Muscle of leg (tissue), 16 donors: ENCODE data around the gene GLO1. TPM values are rescaled to one million over a fixed set of nuclear protein-coding genes. Genes with fewer than 3 reads are reported as not detected.

Experiments
- DNase-seq: peaks from one replicate; pipeline ENCODE4 v3.0.0; 2013
- H3K27ac ChIP-seq: one replicate; pipeline ENCODE4 v1.5.1; 2013; ENCODE audit warnings: mild to moderate bottlenecking, low read length, control low read depth
- H3K27me3 ChIP-seq: one replicate; pipeline ENCODE4 v1.6.1; 2013; ENCODE audit warnings: low read length; ENCODE audit not compliant: control insufficient read depth, insufficient read depth
- H3K36me3 ChIP-seq: one replicate; pipeline ENCODE4 v1.6.1; 2013; ENCODE audit warnings: low read length; ENCODE audit not compliant: control insufficient read depth, insufficient read depth
- H3K4me1 ChIP-seq: one replicate; pipeline ENCODE4 v1.6.1; 2013; ENCODE audit warnings: low read length; ENCODE audit not compliant: control insufficient read depth, insufficient read depth
- H3K4me3 ChIP-seq: one replicate; pipeline ENCODE4 v1.5.1; 2013; ENCODE audit warnings: low read length, control low read depth
- H3K9me3 ChIP-seq: replicated peaks from 2 replicates; pipeline ENCODE4 v1.6.1; 2013; ENCODE audit warnings: low read depth, low read length; ENCODE audit not compliant: control insufficient read depth
- WGBS: methylation state at CpG from one replicate; pipeline ENCODE4 v1.1.5; 2013; ENCODE audit warnings: missing lambda C conversion rate; ENCODE audit not compliant: insufficient coverage; 5-methylcytosine and 5-hydroxymethylcytosine counted together
- long read RNA-seq, 11 donors: transcript quantifications; one replicate each; lab custom pipeline, GENCODE V29; 2026
- polyA plus RNA-seq, 8 donors: library from polyadenylated mRNA; unstranded; fragments of 120-200 nt; gene quantifications; one replicate each; pipeline versions ENCODE4 v1.2.1 to v1.2.3, GENCODE V29; 2013; ENCODE audit warnings: inconsistent platforms in 1 of 8, low replicate concordance in 1 of 8; ENCODE audit not compliant: insufficient read length in 8 of 8, insufficient read depth in 1 of 8
- total RNA-seq: library from RNA; stranded (reverse); fragments of 120-200 nt; gene quantifications from one replicate; pipeline ENCODE4 v1.2.4, GENCODE V29; 2013

Gene GLO1
- 124 TPM for total RNA-seq
- polyA plus RNA-seq = 100 to 1,000 TPM; 103 to 111 (median 105) TPM
- long read RNA-seq, donor 1, transcript GLO1-201 (6 exons, 2,012 nt) = major isoform, 21 of 21 reads
- long read RNA-seq, donor 1, partial matches to known transcripts = 0 of 21 reads
- long read RNA-seq, donor 1, other reads (novel, unspliced or antisense) = 0 of 21 reads
- long read RNA-seq, donor 2, partial matches to known transcripts = 0 of 5 reads
- long read RNA-seq, donor 2, other reads (novel, unspliced or antisense) = 0 of 5 reads
- long read RNA-seq, donor 3, transcript GLO1-201 (6 exons, 2,012 nt) = major isoform, 44 of 53 reads
- long read RNA-seq, donor 3, partial matches to known transcripts = 8 of 53 reads
- long read RNA-seq, donor 3, other reads (novel, unspliced or antisense) = 0 of 53 reads
- long read RNA-seq, donor 4, transcript GLO1-201 (6 exons, 2,012 nt) = major isoform, 24 of 24 reads
- long read RNA-seq, donor 4, partial matches to known transcripts = 0 of 24 reads
- long read RNA-seq, donor 4, other reads (novel, unspliced or antisense) = 0 of 24 reads
- long read RNA-seq, donor 5, transcript GLO1-201 (6 exons, 2,012 nt) = major isoform, 93 of 107 reads
- long read RNA-seq, donor 5, partial matches to known transcripts = 14 of 107 reads
- long read RNA-seq, donor 5, other reads (novel, unspliced or antisense) = 0 of 107 reads
- long read RNA-seq, donor 6, transcript GLO1-201 (6 exons, 2,012 nt) = major isoform, 81 of 81 reads
- long read RNA-seq, donor 6, partial matches to known transcripts = 0 of 81 reads
- long read RNA-seq, donor 6, other reads (novel, unspliced or antisense) = 0 of 81 reads
- long read RNA-seq, donor 7, transcript GLO1-201 (6 exons, 2,012 nt) = major isoform, 44 of 51 reads
- long read RNA-seq, donor 7, partial matches to known transcripts = 5 of 51 reads
- long read RNA-seq, donor 7, other reads (novel, unspliced or antisense) = 0 of 51 reads
- long read RNA-seq, donor 8, transcript GLO1-201 (6 exons, 2,012 nt) = major isoform, 31 of 31 reads
- long read RNA-seq, donor 8, partial matches to known transcripts = 0 of 31 reads
- long read RNA-seq, donor 8, other reads (novel, unspliced or antisense) = 0 of 31 reads
- long read RNA-seq, donor 9, transcript GLO1-201 (6 exons, 2,012 nt) = major isoform, 44 of 44 reads
- long read RNA-seq, donor 9, partial matches to known transcripts = 0 of 44 reads
- long read RNA-seq, donor 9, other reads (novel, unspliced or antisense) = 0 of 44 reads
- long read RNA-seq, donor 10, transcript GLO1-201 (6 exons, 2,012 nt) = major isoform, 77 of 77 reads
- long read RNA-seq, donor 10, partial matches to known transcripts = 0 of 77 reads
- long read RNA-seq, donor 10, other reads (novel, unspliced or antisense) = 0 of 77 reads
- long read RNA-seq, donor 11, transcript GLO1-201 (6 exons, 2,012 nt) = major isoform, 40 of 48 reads
- long read RNA-seq, donor 11, partial matches to known transcripts = 7 of 48 reads
- long read RNA-seq, donor 11, other reads (novel, unspliced or antisense) = 0 of 48 reads

DNA sequence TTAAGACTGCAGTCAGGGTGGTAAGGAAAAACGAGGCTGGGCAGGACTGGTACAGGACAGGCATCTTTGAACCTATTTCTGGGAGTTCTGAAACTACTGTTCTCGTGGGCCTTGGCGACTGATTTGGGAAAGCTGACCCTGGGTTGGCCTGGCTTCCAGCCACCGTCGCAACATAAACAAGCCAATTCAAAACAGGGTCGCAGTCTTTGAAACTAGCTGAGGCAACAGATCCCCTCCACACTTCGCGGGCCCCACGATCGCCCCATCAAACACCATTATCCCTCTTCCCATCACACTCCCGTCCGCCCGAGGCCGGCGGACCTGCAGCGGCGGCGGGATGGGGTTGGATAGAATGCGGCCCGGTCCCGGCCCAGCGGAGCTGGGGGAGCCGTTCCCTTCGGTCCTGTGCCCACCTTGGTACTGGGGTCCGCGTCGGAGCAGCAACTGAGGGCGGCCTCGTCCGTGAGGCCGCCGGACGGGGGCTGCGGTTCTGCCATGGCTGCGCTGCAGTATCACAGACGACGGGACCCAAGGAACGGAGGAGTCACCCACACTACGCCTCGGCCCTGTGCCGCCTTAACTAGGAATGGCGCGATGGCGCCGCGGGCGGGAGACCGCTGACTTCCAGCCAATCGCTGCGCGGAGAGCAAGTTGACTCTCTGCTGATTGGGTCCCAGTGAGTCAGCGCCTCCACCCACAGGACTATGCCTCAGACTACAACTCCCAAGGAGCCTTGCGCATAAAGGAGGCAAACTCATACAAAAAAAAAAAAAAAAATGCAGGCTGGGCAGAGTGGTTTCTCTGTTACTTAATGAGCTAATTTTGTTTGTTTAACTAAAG, at the start of gene GLO1:
GLO1 (minus strand) TSS at position 588 of the 840 bp plus-strand sequence; CDS start at position 497, 91 bp downstream.
- under 1% methylated on average over 43 of the region's 53 CpGs for WGBS

DNA sequence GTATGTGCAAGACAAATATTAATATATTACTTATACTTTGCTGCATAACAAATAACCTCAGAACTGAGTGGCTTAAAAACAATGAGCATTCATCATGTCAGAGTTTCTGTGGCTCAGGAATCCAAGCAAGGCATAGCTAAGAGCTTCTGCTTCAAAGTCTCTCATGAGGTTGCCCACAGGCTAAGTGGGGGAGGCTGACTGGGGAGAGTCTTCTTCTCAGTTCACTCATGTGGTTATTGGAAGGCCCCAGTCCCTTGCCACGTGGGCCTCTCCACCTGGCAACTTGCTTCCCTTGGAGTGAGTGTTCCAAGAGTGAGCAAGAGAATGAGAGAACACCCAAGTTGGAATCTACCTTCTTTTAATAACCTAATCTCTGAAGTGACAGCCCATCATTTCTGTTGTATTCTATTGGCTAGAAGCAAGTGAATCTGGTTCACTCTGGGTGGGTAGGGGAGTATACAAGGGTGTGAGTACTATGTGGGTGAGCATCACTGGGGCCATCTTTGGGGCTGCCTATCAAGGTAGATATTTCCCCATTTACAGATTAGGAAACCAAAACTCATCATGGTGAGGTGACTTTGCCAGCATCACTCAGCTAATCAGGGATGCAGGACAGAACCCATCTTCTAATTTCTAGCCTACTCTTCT, 48.1 kb upstream of the GLO1 start:
- DNase-seq = no peak
- no peaks in the 10 kb centered on the region for H3K4me1 ChIP-seq
- no peaks in the 10 kb centered on the region for H3K9me3 ChIP-seq
- H3K27ac ChIP-seq = no peak overlapping the region
- H3K4me3 ChIP-seq = no peak overlapping the region
- no CpG with 5 or more reads among the region's 1 CpG for WGBS
- H3K36me3 ChIP-seq = no peaks in the 10 kb centered on the region
- no peaks in the 10 kb centered on the region for H3K27me3 ChIP-seq

More for the DNA sequence above, at the start of gene GLO1:
- Histone ChIP-seq H3K4me1 (peaks cover 3% of the 10 kb centered on the region), H3K9me3 (peaks cover 6% of the 10 kb centered on the region), H3K27ac (peak within 1 kb of the TSS; percentile 97), H3K27me3 (no peaks in the 10 kb centered on the region), H3K36me3 (no peaks in the 10 kb centered on the region), H3K4me3 (peak within 1 kb of the TSS; percentile 92)
- DNase-seq = peak; percentile 100

DNA sequence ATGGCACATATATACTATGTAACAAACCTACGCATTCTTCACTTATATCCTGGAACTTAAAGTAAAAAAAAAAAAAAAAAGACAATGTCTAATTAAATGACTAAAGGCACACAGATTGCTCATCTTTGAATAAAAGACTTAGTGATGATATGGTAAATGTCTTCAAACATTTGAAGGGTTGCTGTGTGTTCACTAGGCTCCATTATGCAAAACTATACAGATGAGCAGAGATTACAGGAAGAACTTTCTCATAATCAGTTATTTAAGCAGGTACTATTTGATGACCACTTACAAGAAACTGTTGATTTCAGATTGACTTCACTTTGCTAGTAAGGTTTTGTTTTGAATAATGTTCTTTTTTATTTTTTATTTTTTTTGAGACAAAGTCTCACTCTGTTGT, 46.5 kb upstream of the GLO1 start:
- peaks cover 2% of the 10 kb centered on the region for H3K27me3 ChIP-seq
- no CpG with 5 or more reads among the region's 1 CpG for WGBS

DNA sequence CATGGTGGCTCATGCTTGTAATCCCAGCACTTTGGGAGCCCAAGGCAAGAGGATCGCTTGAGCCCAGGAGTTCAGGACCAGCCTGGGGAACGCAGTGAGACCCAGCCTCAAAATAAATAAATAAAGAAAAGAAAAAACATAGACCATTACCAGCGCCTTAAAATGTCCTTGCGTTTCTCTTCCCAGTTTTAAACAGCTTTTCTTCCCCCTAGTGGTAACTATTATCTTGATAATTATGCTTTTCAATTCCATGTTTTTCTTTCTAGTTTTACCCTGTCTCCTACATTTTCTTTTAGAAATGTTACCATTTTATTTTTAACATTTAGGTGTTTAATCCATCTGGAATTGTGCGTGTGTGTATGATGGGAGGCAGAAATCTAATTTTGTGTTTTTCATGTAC, 36.6 kb upstream of the GLO1 start:
- H3K4me1 ChIP-seq = no peaks in the 10 kb centered on the region
- peaks cover 7% of the 10 kb centered on the region for H3K27me3 ChIP-seq
- no peak overlapping the region for H3K4me3 ChIP-seq
- no peaks in the 10 kb centered on the region for H3K36me3 ChIP-seq
- no peak overlapping the region for H3K27ac ChIP-seq
- WGBS = no CpG with 5 or more reads among the region's 5 CpGs
- no peak for DNase-seq
- peaks cover 5% of the 10 kb centered on the region for H3K9me3 ChIP-seq

More for the DNA sequence above, 46.5 kb upstream of the GLO1 start:
- Histone ChIP-seq H3K27ac (no peak overlapping the region), H3K4me3 (no peak overlapping the region), H3K4me1 (no peaks in the 10 kb centered on the region), H3K36me3 (no peaks in the 10 kb centered on the region), H3K9me3 (no peaks in the 10 kb centered on the region)
- no peak for DNase-seq

DNA sequence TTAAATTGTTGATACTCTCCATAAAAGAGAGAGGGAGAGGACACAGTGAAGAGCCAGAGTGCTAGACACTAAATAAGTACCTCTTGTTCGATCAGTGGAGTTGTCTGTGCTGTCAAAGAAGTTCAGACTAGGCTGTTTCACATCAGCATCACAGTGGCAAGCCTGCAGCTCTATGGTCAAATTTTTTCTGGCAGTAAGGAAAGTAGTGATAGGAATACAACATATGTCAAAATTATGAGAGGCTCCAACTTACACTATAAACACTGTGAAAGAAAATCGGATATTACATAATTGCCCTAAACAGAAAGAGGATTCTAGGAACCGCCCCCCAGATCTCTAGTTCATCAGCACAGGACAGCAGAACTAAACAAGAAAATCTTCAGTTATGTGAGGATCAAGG, 35.3 kb upstream of the GLO1 start:
- WGBS = 60% methylated on average over 1 of the region's 3 CpGs
- Histone ChIP-seq H3K4me3 (no peak overlapping the region), H3K4me1 (no peaks in the 10 kb centered on the region), H3K27me3 (peaks cover 6% of the 10 kb centered on the region), H3K36me3 (no peaks in the 10 kb centered on the region), H3K9me3 (peaks cover 5% of the 10 kb centered on the region), H3K27ac (no peak overlapping the region)
- no peak for DNase-seq

DNA sequence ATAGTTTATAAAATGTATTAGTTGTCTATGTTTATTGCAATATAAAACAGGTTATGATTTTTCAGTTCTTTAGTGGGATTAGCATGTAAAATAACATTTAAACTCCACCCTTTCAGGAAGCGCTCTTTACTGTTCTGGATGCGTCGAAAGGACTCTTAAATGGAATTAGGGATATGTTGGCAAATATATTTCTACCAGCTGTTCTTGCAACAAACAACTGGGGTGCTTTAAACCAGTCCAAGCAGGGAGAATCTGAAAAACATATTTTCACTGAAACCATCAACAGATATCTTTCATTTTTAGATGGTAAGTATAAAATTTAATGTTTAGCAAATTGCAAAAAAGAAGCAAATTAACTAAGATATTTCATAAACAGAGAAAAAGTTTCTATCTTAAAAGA, 34.0 kb upstream of the GLO1 start:
- Histone ChIP-seq H3K36me3 (no peaks in the 10 kb centered on the region), H3K4me3 (no peak overlapping the region), H3K4me1 (no peaks in the 10 kb centered on the region), H3K27me3 (peaks cover 3% of the 10 kb centered on the region), H3K9me3 (peaks cover 5% of the 10 kb centered on the region), H3K27ac (no peak overlapping the region)
- DNase-seq = no peak
- WGBS = no CpG with 5 or more reads among the region's 3 CpGs

DNA sequence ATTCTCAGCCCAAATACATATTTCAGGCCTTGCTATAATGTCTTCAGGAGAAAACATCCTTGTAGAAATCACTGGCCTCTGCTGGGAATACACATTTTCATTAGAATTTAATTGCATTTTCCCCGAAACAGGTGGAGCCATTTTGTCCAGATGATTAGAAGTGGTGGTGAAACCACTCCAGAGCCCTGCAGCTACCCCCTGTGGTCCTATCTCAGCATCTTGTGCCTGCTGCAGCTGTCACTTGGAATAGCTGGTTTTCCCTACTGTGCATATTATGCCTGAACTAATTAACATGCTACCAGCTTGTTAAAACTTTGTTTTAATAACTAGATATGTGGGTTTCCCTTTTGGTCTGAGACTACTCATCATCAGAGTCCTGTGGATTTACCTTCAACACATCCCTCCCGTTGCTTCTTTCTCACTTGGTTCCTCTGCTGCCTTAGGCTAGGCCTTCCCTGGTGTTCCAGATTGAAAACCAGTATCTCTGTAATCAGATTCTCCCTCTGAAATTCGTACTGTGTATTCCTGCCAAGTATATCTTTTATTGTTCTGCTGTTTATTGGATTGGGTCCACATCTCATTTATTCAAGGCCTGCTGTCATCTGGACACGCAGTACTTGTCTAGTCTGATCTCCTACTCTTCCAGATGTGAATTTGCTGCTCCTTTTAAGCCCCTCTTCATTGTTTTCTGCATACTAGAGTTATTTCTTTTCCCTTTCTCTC, 27.4 kb upstream of the GLO1 start:
- Histone ChIP-seq H3K36me3 (no peaks in the 10 kb centered on the region), H3K27me3 (no peaks in the 10 kb centered on the region), H3K9me3 (peaks cover 2% of the 10 kb centered on the region), H3K4me3 (no peak overlapping the region), H3K4me1 (no peaks in the 10 kb centered on the region), H3K27ac (no peak overlapping the region)
- WGBS = 15% methylated on average over 2 of the region's 4 CpGs
- DNase-seq = peak; percentile 60

DNA sequence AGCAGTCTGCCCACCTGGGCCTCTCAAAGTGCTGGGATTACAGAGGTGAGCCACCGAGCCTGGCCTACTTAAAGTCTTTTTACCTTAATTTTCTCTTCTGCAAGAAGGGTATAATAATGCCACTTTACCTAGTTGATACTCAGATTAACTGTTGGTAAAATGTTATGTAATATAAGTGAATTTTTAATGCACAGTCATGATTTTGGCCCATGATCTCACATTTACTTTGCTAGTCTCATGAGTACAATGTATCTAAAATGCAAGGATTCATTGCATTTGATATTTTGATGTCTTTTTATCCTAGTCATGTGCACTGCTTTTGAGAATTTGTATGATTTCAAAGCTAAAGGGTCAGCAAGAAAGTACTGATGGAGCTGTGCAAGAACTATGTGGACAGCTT, 25.3 kb upstream of the GLO1 start:
- no peaks in the 10 kb centered on the region for H3K27me3 ChIP-seq
- H3K4me3 ChIP-seq = no peak overlapping the region
- no peaks in the 10 kb centered on the region for H3K4me1 ChIP-seq
- no CpG with 5 or more reads among the region's 1 CpG for WGBS
- no peak overlapping the region for H3K27ac ChIP-seq
- DNase-seq = no peak
- H3K36me3 ChIP-seq = no peaks in the 10 kb centered on the region
- H3K9me3 ChIP-seq = no peaks in the 10 kb centered on the region
